GM10266 (cell line): ENCODE data around the gene CNTNAP5.

Experiments used
- DNase-seq: peaks from one replicate; pipeline ENCODE4 v3.0.0; 2012; ENCODE audit errors: extremely low spot score
- TF ChIP-seq, protein P1 (sequence below): IDR thresholded peaks from 2 replicates; pipeline ENCODE4 v1.5.1; 2012; ENCODE audit warnings: mild to moderate bottlenecking, low read depth; ENCODE audit not compliant: control insufficient read depth, insufficient read depth; ENCODE audit errors: missing control alignments

Gene CNTNAP5

DNA sequence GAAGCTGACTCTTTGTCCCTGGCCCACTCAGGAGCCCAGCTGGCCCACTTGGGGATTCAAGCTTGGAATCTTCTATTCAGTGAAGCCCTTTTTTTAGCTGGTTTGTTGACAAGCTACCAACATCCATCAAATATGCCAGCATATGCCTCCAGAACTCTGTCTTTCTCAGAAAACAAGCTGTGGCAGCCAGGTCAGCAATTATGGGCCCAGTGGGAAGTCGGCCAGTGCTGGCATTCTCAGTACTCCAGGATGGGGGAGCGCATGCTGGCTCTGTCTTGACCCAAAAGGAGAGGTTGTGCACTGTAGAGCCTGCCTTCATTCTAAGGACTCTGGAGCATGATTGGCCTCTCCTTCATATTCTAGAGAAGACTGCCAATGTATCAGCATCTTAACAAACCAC lies 401.5 kb downstream of the CNTNAP5 start:
- TF ChIP-seq, protein P1, sequence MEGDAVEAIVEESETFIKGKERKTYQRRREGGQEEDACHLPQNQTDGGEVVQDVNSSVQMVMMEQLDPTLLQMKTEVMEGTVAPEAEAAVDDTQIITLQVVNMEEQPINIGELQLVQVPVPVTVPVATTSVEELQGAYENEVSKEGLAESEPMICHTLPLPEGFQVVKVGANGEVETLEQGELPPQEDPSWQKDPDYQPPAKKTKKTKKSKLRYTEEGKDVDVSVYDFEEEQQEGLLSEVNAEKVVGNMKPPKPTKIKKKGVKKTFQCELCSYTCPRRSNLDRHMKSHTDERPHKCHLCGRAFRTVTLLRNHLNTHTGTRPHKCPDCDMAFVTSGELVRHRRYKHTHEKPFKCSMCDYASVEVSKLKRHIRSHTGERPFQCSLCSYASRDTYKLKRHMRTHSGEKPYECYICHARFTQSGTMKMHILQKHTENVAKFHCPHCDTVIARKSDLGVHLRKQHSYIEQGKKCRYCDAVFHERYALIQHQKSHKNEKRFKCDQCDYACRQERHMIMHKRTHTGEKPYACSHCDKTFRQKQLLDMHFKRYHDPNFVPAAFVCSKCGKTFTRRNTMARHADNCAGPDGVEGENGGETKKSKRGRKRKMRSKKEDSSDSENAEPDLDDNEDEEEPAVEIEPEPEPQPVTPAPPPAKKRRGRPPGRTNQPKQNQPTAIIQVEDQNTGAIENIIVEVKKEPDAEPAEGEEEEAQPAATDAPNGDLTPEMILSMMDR: no peak
- no peak for DNase-seq

DNA sequence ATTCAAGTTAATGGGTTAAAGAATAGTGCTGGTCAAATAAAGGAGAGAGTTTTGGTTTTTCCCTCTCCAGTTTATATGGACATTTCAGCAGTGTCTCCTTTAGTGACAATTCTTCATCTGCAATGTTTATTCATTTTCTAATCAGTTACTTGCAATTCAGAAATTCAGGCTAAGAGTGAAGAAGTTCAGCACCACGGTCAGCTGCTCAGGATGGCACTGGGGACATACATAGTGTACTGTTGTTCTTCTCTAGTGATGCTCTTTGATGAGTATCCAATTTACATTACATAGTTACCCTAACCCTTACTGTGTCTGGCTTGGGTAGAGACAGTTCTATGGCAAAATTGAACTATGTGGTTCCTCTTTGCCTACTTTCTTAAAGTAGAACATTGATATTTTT lies 412.7 kb downstream of the CNTNAP5 start:
- no peak for DNase-seq
- TF ChIP-seq, protein P1: no peak

DNA sequence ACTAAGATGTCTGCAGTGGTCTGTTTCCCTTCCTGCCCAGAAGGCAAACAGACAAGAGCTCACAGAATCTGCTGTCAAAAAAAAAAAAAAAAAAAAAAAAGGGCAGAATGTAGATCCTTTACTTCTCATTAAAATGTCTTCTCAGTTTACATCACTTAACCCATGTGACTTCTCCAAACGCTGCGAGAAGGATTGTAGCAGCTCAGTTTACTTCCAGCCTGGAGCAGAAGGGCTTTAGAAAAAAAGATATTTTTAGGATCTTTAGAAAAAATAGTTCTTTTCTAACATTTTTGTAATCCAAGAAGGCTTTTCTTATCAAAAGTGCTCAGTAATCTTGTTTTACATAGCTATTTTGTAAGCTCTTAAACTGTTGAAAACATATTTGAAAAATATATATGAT lies 425.4 kb downstream of the CNTNAP5 start:
- TF ChIP-seq, protein P1: no peak
- no peak for DNase-seq

DNA sequence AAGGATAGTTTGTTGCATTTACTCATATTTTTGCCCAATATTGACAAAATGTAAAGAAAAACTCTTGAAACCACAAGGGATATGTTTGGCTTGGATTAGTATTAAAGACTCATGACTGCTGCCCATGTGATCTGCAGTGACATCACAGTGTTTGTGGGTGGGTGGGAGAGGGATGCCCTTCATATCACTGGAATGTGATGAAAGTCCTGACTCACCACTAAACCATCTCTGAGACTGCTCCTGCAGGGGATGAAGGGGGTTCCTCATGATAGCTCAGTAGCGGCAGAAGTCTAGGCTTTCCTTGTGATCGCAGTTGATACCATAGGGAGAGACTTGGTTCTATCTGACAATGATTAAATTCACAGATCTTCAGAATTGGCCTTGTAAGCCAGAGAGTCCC lies 451.2 kb downstream of the CNTNAP5 start:
- no peak for DNase-seq
- TF ChIP-seq, protein P1: no peak

DNA sequence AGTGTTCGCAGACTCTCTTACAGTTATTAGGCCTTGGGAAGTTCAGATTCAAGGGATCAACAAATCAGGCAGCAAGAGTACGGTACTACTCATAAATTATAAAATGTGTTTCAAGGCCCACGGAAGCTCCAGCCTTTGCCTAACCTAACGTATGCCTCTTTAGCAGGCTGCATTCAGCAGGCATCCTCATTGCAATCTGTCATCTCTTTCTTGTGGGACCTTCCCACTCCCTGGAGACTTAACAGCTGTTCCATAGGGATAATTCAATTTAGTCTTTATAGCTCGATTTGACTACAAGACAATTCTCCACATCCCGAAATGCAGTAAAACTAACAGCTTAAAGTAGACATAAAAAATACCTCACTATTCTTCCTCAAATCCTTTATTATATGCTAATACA lies 453.7 kb downstream of the CNTNAP5 start:
- no peak for DNase-seq
- TF ChIP-seq, protein P1: no peak

DNA sequence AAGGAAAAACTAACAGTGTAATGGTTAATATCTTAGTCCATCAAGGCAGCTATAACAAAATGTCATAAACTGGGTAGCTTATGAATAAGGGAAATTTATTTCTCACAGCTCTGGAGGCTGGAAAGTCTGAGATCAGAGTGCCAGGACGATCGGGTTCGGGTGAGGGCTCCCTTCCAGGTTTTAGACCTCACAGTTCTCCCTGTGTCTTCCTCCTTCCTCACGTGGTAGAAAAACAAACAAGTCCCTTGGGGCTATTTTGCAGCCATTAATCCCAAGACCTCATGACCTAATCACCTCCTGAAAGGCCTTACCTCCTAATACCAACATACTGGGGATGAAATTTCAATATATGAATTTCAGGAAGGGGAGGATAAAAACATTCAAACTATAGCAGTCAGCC lies 455.9 kb downstream of the CNTNAP5 start:
- no peak for DNase-seq
- TF ChIP-seq, protein P1: no peak

DNA sequence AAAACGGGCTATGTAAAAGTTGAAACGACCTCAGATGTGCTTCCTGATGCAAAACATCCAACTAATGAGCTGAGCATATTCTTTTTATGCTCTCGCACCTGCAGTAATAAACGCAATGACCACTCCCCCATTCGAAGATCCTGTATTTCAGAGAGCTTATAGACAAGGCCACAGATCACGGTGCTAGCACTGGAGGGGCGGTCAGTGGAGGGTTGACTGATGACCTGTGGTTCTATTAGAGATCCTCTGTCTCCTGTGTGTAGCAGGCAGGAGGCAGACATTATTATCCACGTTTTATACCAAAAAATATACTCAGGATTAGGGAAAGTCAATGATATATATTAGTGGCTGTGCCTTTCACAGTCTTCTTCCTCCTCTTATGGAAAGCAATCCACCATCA lies 457.0 kb downstream of the CNTNAP5 start:
- TF ChIP-seq, protein P1: no peak

More for the DNA sequence above, 457.0 kb downstream of the CNTNAP5 start:
- no peak for DNase-seq
